ENCODE data around the gene PAX9.

GRCh38 chr14:36702474-36702873, 40.8 kb downstream of the PAX9 start:
- no peak for TF ChIP-seq CTCF (conservative IDR thresholded peaks at IDR 0.05 in 1 of 2, IDR thresholded peaks at IDR 0.05 in 1 of 2; ENCODE audit: low read depth in 1 of 2, low read length in 2 of 2)
- no peak for TF ChIP-seq EZH2 (IDR thresholded peaks at IDR 0.05; ENCODE audit: low read length, missing control alignments)
